Smooth muscle cell (in vitro differentiated cells): ENCODE data around the gene TSPAN32. TPM values are rescaled to one million over a fixed set of nuclear protein-coding genes. Genes with fewer than 3 reads are reported as not detected.

ENCODE experiments used
- DNase-seq: peaks from one replicate; lab custom pipeline; 2025; ENCODE audit not compliant: unreplicated experiment; lab: John Stamatoyannopoulos, UW
- H2AFZ ChIP-seq: fragments of 200-600 bp; sonication (generic); 2 replicates; pipeline ENCODE4 v1.6.0; 2016; ENCODE audit warnings: antibody characterized with exemption, low read depth, mild to moderate bottlenecking
- H3F3A ChIP-seq: fragments of 200-600 bp; sonication (generic); 2 replicates; pipeline ENCODE4 v1.6.0; 2017; ENCODE audit warnings: antibody characterized with exemption, low read depth
- H3K27ac ChIP-seq: fragments of 200-600 bp; sonication (generic); 2 replicates; pipeline ENCODE4 v1.5.1; 2016; ENCODE audit warnings: low read depth, mild to moderate bottlenecking
- H3K27me3 ChIP-seq: fragments of 200-600 bp; sonication (generic); 2 replicates; pipeline ENCODE4 v1.6.1; 2016; ENCODE audit warnings: low read depth, mild to moderate bottlenecking
- H3K36me3 ChIP-seq: fragments of 200-600 bp; sonication (generic); 2 replicates; pipeline ENCODE4 v1.5.1; 2016; ENCODE audit warnings: low read depth
- H3K4me1 ChIP-seq: fragments of 200-600 bp; sonication (generic); 2 replicates; pipeline ENCODE4 v1.5.1; 2016; ENCODE audit warnings: low read depth
- H3K4me2 ChIP-seq: fragments of 200-600 bp; sonication (generic); 2 replicates; pipeline ENCODE4 v1.6.0; 2016; ENCODE audit warnings: mild to moderate bottlenecking
- H3K4me3 ChIP-seq: fragments of 200-600 bp; sonication (generic); 2 replicates; pipeline ENCODE4 v1.5.1; 2016; ENCODE audit warnings: mild to moderate bottlenecking
- H3K79me2 ChIP-seq: fragments of 200-600 bp; sonication (generic); 2 replicates; pipeline ENCODE4 v1.6.0; 2016; ENCODE audit warnings: low read depth, mild to moderate bottlenecking
- H3K9ac ChIP-seq: fragments of 200-600 bp; sonication (generic); 2 replicates; pipeline ENCODE4 v1.6.0; 2016; ENCODE audit warnings: low read depth
- H3K9me3 ChIP-seq: fragments of 200-600 bp; sonication (generic); replicated peaks from 2 replicates; pipeline ENCODE4 v1.5.1; 2016; ENCODE audit warnings: low read depth
- H4K20me1 ChIP-seq: fragments of 200-600 bp; sonication (generic); 2 replicates; pipeline ENCODE4 v1.6.0; 2016; ENCODE audit warnings: low read depth
- CTCF ChIP-seq: fragments of 200-600 bp; sonication (generic); IDR thresholded peaks from 2 replicates; pipeline ENCODE4 v1.5.1; 2017; ENCODE audit warnings: borderline replicate concordance, mild to moderate bottlenecking, antibody characterized with exemption; ENCODE audit not compliant: insufficient read depth, poor library complexity, severe bottlenecking
- WGBS: methylation state at CpG from one replicate; pipeline ENCODE4 v1.1.7; 2016; ENCODE audit warnings: low lambda C conversion rate; 5-methylcytosine and 5-hydroxymethylcytosine counted together
- polyA plus RNA-seq: library from polyadenylated mRNA; unstranded; fragments of >200 nt; fragmentation: Nextera tagmentation; extraction: Ambion mirVana; gene quantifications from 2 replicates; pipeline ENCODE4 v1.2.1, GENCODE V29; 2016
- total RNA-seq: library from RNA; depleted of rRNA; stranded (reverse); fragments of >200 nt; gene quantifications from 2 replicates; pipeline ENCODE4 v1.2.3, GENCODE V29; 2014

TSPAN32 gene
- total and polyA plus RNA-seq, 2 experiments from 2014 or later, result not detected

DNA sequence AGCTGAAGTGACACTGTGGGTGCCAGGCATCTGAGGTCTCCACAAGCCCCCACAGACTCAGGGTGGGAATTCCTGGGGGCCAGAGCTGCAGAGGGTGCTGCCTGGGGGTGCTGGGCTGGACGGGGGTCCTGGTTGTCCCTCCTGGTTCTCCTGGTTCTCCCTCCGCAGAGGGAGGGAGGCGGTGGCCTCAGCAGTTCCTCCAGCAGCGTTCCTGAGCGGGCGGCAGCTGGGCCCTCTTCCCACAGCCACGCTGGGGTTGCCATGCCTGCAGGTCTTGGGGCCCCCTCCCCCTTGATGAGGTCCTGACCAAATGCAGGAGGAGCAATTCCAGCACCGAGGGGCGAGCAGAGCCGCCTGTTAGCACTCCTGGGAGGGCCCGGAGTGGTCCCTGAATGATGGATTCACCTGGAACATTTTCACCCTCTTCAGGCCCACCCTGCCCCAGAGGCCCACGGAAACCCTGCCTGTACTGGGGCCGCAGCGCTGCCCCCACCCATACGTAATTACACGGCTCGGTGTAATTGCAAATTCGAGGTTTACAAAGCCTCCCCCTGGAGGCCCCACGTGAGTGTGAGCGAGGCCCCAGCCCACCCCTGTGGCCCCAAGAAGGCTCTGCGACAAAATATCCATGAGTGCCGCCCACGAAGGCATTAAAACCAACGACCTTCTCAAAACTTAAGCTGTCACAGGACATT, 730 bp upstream of the TSPAN32 start:
- no peak for DNase-seq
- Histone ChIP-seq H3K27ac (no peak overlapping the region), H2AFZ (no peak overlapping the region), H3K79me2 (no peaks in the 10 kb centered on the region), H4K20me1 (no peaks in the 10 kb centered on the region), H3K9me3 (no peaks in the 10 kb centered on the region), H3K4me1 (peaks cover 3% of the 10 kb centered on the region), H3F3A (no peaks in the 10 kb centered on the region), H3K9ac (no peak overlapping the region), H3K27me3 (no peaks in the 10 kb centered on the region), H3K36me3 (no peaks in the 10 kb centered on the region), H3K4me3 (no peak overlapping the region), H3K4me2 (no peak overlapping the region)
- WGBS, result 74% methylated on average over 24 of the region's 24 CpGs
- no peak for TF ChIP-seq CTCF

DNA sequence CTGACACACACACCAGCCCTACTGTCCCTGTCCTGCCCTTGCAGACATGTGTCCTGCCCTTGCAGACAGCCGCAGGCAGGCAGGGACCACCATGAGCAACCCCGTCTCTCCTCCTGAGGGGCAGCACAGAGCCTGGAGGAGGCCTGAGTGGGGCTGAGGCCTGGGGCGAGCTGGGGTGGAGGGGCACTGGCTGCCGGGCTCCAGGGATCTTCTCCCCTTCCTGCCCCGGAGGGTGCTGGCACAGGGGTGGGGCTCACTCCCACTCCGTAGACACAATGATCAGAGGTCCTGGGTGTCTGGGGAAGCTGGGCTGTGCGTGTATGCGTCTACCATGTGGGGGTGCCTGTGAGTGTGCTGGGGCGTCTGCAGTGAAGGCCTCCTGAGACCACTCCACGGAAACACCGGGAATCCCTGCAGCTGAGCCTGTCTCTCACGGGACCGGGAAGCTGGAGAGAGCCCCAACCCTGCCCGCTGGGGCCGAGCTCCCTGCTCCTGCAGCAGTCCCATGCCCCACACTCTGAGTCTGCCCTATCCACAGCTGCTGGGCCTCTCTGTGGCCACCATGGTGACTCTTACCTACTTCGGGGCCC, 588 bp downstream of the TSPAN32 start:
- TF ChIP-seq CTCF, result no peak

GRCh38 chr11:2302896-2303626, 1.2 kb downstream of the TSPAN32 start:
- no peaks in the 10 kb centered on the region for H3F3A ChIP-seq
- 88% methylated on average over 17 of the region's 18 CpGs for WGBS
- H4K20me1 ChIP-seq, result no peaks in the 10 kb centered on the region
- no peak overlapping the region for H3K4me2 ChIP-seq
- no peak overlapping the region for H3K4me3 ChIP-seq
- H3K4me1 ChIP-seq, result peaks cover 7% of the 10 kb centered on the region
- no peak overlapping the region for H3K9ac ChIP-seq
- no peaks in the 10 kb centered on the region for H3K9me3 ChIP-seq
- no peak overlapping the region for H2AFZ ChIP-seq
- no peaks in the 10 kb centered on the region for H3K79me2 ChIP-seq
- H3K27ac ChIP-seq, result no peak overlapping the region
- TF ChIP-seq CTCF, result no peak
- no peak for DNase-seq
- no peaks in the 10 kb centered on the region for H3K27me3 ChIP-seq
- H3K36me3 ChIP-seq, result no peaks in the 10 kb centered on the region

More for the DNA sequence above, 588 bp downstream of the TSPAN32 start:
- no peak for DNase-seq
- H2AFZ ChIP-seq, result no peak overlapping the region
- H3K79me2 ChIP-seq, result no peaks in the 10 kb centered on the region
- H3K36me3 ChIP-seq, result no peaks in the 10 kb centered on the region
- 90% methylated on average over 14 of the region's 16 CpGs for WGBS
- H3K27me3 ChIP-seq, result no peaks in the 10 kb centered on the region
- no peak overlapping the region for H3K4me2 ChIP-seq
- no peaks in the 10 kb centered on the region for H4K20me1 ChIP-seq
- H3K4me1 ChIP-seq, result peaks cover 7% of the 10 kb centered on the region
- H3K4me3 ChIP-seq, result no peak overlapping the region
- no peak overlapping the region for H3K9ac ChIP-seq
- H3K9me3 ChIP-seq, result no peaks in the 10 kb centered on the region
- no peak overlapping the region for H3K27ac ChIP-seq
- H3F3A ChIP-seq, result no peaks in the 10 kb centered on the region
